NCI-H82 treated with DMSO at 0.1 percent for 48 hours (cell line): ENCODE data around the gene RALGAPA2.
A peak's percentile ranks its signal among the peaks of the same experiment; 100 is the strongest.

Experiments used
- DNase-seq: peaks from one replicate; lab custom pipeline; 2025; ENCODE audit not compliant: unreplicated experiment; lab: John Stamatoyannopoulos, UW

RALGAPA2 gene

DNA sequence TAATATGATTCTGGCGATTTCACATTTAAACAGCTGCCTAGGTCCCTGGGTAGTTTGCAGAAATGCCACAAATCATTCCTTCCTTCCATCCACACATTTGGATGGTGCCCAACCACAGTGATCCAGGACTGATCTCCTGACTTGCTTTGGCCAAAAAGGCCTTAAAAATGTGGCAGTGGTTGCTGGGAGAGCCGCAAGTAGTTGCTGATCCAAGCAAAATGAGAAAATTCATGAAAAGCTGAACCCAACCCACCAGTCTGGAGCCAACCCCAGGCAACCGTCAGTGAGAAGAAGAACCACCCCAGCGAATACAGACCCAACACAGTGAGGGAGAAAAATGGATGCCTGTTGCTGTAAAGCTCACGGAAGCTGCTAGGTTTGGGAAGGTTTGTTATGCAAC, 25.1 kb downstream of the RALGAPA2 start:
- no peak for DNase-seq

DNA sequence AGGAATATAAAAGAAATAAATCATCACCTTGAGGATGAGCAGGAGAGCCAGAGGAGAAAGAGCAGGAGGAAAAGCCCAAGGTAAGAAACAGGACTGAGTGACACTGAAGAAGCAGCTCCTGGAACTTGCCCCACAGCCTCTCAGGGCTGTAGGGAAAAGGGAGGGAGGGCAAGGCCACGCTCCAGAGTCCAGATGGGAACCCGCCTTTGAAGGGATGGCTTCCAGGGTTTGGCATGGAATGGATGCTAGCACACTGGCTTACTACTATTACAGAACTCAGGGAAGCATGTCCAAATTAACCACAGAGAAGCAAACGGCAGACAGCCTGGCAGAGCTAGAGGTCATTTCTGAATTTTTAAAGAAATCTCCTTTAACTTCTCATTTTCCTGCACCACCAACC, 26.8 kb downstream of the RALGAPA2 start:
- no peak for DNase-seq

DNA sequence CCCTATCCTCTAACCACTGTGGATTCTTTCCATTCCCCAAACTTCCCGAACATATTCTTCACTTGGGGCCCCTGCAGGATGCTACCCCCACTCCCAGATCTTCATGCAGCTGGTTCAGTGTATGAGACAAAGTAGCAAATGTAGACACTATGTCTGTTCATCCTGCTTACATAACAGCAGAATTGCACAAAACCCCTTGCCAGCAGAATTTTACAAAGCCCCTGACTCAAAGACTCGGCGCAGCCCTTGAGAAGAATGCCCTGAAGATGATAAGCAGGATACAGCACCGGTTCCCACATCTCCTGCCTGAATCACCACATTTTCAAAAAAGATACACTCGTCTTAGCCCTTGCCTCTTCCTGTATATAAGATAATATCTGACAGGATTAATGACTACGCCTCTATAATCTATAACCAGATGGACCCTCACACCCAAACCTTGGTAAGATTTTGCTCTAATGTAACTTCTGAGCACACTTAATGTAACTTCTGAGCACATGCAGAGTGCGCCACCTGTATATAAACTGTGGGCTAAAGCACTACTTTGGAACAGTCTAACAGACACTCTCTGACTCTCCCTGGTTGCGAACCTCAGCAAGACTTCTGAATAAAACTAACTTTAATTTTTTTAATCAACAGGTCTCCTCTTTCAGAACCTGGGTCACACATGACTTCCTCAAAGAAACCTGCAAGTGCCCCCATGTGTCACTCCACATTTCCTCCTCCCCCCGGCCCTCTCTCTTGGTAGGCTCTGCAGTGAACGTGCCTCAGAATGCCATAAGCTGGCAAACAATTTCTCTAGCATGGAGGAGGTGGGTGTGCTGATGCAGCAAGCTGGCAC, 28.7 kb downstream of the RALGAPA2 start:
- no peak for DNase-seq

DNA sequence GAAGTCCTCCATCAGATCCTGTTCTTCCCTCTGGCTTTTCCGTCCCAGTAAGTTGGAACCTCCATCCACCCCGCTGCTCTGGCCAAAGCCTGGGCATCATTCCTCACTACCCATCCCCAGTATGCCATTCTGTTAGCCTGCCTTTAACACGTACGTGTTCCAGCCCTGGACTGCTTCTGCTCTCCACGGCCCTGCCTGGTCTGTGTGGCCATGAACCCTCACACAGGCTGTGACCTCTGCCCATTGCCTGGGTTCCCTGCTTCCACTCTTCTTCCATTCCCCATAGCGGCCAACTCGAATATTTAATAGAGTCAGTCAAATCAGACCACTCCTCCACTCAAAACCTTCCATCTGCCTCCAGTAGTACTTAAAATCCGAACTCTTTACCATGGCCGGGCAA, 29.4 kb downstream of the RALGAPA2 start:
- no peak for DNase-seq

DNA sequence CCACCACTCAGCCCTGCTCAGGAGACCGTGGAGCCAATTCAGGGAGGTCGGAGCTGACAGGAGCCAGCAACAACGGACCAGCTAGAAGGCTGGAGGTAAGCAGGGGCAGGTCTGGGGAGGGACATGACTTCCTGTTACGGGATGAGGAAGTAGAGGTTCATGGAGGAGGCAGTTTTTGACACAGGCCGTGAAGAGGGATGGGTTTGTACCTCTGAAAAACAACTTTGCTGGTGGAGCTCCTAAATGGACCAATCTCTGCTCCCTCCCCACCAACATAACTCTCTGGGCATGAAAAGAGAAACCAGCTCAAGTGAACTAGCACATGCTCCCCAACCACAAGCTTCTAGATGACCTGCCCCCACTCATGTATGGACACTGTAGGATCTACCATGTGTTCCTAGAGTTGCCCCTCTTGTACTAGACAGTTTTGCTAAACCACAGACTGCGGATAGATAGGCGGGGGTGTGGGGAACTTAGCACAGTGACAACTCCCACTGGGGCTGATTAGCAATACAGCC, 31.4 kb downstream of the RALGAPA2 start:
- no peak for DNase-seq

DNA sequence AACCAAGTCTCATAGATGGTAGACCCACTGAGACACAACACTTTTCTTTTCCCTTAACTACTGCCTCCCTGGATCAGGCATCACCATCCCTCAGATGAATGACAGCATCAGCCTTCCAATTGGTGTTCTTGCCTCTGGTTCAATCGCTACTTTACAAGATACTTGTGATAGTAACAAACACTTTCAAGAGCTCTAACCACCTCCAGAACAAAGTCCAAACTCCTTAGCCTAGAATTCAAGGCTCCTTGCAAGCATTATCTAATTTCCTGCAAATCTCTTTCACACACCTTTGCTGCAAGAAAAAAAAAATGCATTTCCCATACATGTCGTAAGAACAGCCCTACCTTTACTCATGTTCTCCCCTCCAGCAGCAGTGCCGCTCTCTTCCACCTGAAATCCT, 33.1 kb downstream of the RALGAPA2 start:
- no peak for DNase-seq

DNA sequence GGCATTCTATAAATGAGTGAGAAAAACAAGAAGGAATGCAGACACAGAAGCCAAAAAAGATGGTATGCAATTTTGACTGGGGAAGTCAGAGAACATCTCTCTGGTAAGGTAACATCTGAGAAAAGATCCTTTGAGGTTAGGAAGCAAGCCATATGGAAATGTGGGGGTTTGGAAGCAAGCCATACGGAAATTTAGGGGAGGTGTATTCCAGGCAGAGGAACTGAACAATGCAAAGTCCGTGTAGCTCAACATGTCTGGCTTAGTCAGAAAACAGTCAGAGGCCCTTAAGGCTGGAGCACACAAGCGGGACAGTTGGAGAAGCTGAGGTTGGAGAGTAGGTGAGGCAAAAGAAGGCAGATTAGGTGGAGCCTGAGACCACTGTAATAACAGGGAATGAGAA, 35.3 kb downstream of the RALGAPA2 start:
- no peak for DNase-seq

DNA sequence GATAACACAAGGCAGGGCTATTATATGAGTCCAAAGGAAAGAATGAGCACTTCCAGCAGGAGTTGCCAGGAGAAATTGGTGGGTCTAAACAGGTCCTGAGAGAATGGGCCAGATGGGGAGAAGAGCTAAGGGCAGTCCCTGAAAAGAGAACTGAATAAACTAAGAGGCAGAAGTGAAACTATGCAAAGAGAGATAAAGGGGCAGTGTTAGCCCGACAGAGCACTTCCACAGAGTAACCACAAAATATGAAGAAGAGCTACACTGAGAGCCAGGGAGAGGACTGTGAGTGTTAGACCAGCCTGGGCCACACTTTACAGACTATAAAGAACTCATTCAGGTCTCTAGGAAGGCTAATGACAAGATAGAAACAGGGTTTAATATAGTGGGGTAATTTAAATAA, 43.8 kb downstream of the RALGAPA2 start:
- no peak for DNase-seq

DNA sequence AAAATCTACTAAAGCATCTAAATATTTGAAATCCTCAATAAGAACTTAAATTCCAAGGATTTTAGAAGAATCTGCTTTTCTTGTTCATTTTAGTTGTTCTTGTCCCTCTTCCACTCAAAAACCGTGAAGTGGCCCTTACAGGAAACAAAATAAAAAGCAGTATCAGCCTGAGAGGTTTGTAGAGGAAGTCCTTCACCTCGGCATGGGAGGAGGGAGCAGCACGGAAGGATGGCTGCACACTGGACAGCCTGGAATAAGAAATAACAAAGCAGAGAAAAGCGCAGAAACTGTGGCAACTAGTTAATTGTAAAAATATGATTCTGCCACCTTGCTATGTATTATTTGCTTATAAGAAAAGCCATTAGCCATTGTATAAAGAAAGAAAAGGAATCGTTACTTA, 46.1 kb downstream of the RALGAPA2 start:
- DNase-seq = no peak

DNA sequence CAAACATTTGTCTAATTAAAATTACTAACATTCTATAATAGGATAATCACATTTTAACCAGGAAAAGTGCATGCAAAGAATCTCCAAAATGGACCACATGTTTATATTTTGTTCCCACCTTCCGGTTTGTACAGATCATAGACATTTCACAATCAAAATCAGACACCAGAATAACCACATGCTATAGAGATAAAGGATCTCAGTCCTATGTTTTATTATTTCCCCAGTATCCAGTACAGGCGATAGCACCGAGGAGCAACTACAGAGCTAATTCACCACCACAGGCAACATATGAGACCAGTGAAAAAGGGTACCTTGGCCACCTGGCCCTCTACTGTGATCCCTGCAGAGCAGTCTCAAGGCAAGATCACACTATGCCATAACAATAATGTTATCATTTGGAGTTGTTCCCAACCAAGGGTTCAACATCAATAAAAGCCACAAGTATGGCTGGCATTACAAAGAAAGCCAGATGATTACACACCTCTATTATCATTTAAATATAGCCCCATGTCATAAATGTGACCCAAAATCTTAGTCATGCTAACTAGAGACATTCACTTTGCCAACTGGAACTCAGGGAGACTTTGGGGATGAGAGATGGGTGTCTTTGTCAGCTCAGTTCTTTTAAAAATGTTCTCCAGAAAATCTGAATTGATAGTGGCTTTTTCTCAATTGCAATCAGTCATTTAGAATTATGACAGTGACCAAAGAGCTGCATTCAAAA, 46.7 kb downstream of the RALGAPA2 start:
- DNase-seq = no peak

DNA sequence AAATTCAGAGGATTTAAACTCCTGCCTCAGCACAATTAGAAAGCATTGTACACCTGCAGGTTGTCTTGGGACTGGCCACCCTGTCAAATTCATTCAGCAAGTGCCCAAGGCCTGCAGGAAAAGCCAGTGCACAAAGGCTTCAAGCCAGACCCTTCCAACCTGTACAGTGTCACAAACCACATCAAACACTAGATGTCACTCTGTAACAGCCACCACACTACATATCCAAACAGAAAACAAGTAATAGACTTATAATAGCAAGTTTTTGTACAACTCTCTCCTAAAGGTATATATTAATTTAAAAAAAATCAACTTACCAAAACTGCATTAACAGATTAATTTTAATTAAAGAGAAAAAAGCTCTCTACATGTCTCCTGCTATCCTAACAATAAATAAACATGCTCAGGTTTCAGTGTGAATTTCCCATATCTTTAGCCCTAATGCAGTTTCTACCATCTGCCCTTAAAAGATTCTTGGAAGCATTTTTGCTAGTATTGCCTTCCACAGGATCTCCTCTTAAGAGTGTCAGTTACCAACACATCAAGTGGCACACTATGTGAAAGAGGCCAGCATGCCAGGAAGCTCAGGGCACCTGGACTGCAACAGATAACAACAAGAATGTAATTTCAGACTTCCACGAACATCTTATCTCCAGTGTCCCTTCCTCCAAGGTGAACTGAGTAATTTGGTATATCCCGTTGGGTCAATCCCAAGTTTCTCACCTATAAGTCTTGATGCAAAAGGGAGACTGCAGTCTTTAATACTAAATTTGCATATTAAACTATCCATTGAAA, 47.5 kb downstream of the RALGAPA2 start:
- DNase-seq = peak; percentile 28

DNA sequence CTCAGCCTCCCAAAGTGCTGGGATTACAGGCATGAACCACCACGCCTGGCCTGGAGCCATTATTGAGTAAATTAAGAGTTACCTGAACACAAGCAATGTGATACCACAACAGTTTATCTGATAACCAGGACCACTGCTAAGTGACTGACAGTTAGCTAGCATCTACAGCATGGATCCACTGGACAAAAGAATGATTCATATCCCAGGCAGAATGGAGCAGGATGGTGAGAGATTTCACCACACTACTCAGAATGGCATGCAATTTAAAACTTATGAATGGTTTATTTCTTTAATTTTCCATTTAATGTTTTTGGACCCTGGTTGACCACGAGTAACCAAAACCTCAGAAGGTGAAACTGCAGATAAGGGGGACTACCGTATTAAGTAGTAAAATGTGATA, 48.6 kb downstream of the RALGAPA2 start:
- DNase-seq = no peak

DNA sequence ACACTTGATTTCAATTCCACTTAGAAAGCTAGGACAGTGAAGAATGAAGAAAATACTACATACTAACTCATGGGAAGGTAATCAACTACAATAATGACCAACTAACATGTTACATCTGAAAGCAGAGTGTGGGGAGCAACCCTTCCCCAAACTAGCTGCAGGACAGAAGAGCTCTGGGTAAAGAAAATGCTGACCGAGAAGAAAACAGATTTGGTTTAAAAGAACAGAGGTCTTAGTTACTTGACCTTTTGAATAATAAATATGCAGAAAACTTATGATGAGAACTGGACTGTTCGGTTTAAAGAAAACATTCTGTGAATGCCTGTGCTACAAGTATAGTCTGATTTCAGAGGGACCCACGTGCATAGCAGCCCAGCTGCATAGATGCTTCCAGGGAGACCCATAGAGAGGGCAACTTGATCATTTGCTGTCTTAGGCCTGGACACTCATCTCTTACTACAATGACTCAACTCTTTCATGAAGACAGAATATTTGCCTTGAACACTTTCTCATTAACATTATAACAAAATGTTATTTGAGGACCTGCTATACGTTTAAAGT, 53.5 kb downstream of the RALGAPA2 start:
- DNase-seq = no peak

DNA sequence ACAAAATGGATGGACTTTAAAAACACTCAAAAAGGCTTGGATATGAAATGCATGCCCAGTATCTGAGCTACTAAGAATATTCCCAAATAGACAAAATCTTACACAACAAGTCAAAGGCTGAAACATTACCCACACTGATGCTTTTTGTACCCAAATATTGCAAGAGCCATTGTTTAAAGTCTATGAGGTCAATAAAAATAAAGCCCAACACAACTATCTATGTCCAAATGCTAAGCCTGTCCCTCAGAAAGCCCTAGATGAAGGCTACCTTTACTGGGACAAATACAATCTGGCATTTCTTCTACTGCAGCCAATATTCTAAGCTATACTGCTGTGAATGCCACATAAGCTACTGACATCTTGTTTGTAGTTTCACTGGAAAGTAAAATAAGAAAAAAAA, 54.3 kb downstream of the RALGAPA2 start:
- DNase-seq = no peak

DNA sequence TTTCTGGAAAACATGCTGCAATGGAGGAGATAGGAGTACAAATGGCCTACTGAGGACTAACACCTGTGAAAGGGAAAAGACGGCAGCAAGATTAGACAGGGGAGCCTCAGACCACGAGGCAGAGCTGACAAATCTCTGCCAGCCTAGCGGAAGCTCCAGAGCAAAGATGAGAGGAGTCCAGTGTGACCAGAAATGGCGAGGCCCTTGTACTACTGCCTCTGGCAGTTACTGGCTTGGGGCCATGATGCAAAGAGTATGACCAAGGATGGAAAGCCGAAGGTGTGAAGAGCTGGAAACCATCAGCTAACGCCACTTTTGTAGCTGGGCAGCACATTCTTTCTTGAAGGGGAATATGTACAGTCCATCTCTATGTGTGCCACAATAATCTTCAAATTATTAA, 55.4 kb downstream of the RALGAPA2 start:
- DNase-seq = no peak

DNA sequence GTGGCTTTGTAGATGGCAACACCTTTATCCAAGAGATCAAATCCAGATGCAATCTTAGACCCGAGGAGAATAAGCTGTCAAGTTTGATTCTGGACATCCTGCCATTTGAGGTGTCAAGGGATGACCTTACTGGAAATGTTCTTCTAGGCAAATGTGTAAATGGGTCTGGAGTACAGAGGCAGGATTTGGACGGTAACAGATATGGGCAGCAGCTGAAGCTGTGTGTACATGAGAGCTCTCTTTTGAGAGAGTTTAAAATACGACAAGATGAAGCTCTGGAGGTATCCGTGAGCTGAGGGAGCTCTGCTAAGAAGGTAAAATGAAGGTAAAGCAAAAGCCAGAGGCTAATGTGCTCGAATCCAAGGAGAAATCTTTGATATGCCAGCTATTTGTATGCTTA, 56.6 kb downstream of the RALGAPA2 start:
- no peak for DNase-seq

DNA sequence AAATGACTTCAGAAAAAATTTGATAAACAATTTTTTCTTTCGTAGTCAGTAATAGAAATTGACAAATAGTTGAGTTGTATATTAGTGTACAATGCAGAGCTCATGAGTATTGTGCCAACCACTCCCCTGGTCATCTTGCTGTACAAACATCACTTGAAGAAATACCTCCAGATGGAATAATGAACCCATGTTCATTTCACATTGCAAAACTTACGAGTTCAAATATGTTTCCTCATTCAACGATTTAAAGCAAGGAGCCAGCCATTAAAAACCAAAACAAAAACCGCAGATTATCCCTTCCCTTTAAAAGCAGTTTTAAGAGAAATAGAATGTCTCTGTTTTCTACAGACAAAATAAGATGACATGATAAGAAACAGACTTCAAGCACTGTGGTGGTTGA, 62.5 kb downstream of the RALGAPA2 start:
- DNase-seq = no peak

DNA sequence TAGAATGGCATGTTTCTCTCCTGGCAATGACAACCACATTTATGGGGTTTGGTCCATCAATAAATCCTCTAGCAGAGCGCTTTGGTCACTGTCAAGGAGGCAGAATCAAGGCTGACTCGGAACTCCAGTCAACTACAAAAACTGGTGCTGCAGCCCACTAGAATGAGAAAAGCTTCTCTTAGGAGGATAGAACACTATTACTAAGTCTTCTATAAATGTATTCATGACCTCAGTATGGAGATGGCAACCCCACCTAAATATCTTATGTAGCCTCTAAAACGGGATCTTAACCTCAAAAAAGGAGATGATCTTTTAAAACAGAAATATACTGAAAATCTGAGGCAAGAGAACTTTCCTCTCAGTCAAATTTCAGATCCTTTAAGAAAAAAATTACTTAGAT, 68.5 kb downstream of the RALGAPA2 start:
- no peak for DNase-seq

DNA sequence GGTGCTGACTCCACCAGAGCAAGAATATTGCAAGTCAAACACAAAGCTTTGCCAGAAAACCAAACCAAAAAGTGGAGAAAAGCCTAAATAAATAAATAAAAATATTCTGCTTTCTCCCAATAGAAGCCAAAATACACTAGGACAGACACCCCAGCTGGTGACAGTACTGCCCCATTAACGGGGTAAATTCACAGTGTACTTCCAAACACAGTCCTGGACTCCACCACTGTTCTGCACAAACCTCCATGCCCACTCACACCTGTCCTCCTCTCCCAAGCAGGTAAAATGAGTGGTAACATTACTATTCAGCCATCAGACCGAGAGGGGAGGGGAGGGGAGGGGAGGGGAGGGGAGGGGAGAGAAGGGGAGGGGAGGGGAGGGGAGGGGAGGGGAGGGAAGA, 70.7 kb downstream of the RALGAPA2 start:
- no peak for DNase-seq

DNA sequence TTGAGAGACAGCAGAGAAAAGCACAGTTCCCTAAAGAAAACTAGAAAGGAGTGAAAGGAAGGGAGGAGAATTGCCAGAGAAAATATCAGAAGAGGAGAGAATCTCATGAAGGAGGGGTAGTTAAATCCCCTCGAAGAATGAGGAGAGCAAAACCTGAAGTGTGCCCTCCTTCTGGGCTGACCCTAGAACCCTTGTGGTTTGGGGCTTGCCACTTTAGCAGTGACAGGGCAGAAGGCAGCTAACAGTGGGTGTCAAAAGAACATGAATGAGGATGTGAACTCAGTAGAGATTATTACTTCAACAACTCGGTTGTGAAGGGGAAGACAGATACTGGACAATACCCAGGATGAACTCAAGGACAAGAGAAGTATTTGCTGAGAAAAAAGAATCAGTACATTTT, 73.6 kb downstream of the RALGAPA2 start:
- no peak for DNase-seq

DNA sequence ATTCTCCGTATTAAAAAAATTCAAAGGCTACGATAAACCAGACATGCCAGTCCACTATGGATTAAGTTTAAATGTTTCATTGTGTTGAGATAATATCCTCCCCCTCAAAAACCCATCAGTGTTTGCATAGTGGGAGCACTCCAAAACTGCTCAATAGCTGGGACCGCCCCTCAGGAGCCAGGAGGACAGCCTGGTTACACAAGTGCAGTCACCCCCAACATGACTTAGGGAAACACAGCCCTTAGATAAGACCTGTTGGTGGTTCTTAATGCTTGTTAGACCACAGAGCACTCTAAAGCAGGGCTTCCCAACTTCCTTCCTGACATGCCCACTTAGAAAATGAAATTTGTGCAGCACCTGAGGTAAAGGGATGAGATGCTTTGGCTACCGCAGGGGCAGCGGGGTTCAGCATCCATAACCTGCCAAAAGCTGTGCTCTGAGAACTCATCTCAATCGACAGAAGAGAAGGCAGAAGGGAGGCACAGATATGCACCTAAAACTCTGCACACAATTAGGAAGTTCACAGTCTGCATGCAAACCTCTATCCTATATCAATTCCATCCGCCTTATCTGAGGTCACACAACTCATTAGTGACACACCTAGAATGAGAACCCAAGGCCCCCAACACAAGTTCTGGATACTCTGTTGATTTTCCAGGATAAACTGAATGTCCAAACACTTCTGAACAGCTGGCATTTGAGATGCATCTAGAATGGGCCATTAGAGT, 74.3 kb downstream of the RALGAPA2 start:
- no peak for DNase-seq
